Myometrial cell (primary cell): ENCODE measurements around the gene ZNHIT6. TPM values are rescaled to one million over a fixed set of nuclear protein-coding genes. Genes with fewer than 3 reads are reported as not detected.

Source experiments
- total RNA-seq: library from RNA; depleted of rRNA; stranded (reverse); fragments of >200 nt; gene quantifications from 2 replicates; pipeline ENCODE4 v1.2.3, GENCODE V29; 2015

Gene ZNHIT6
- 8.9 TPM in 2 replicates for total RNA-seq

GRCh38 chr1:85707990-85708828 lies at the start of gene ZNHIT6:
Gene ZNHIT6 (minus strand): TSS chr1:85708433. CDS start chr1:85708284, 149 bp downstream.

Other genes with a start within 250 kb of the ZNHIT6 start
- 49.6 and 53.7 TPM in 2 replicates for gene DDAH1, start 243.3 kb downstream of the ZNHIT6 start, total RNA-seq
- gene CCN1, start 127.7 kb downstream of the ZNHIT6 start, total RNA-seq = 89.1 and 113 TPM in 2 replicates